Stimulated activated CD4-positive, alpha-beta T cell treated with anti-CD3 and anti-CD28 coated beads, Interleukin-4, amount 100 ng/mL, for 24 hours (primary cell): Measurements from ENCODE around the gene APBB2.

Experiments used
- DNase-seq: peaks from one replicate; pipeline ENCODE4 v3.0.0-alpha.2; 2020

Gene APBB2

GRCh38 chr4:40962551-40963180 is 251.7 kb downstream of the APBB2 start:
- no peak for DNase-seq

GRCh38 chr4:40960941-40961340 is 253.4 kb downstream of the APBB2 start:
- no peak for DNase-seq

- DNase-seq: no peak
Measured at GRCh38 chr4:40957281-40957680, 257.1 kb downstream of the APBB2 start.

GRCh38 chr4:40956721-40957255 is 257.6 kb downstream of the APBB2 start:
- DNase-seq: no peak

GRCh38 chr4:40954088-40954668 is 260.2 kb downstream of the APBB2 start:
- no peak for DNase-seq

GRCh38 chr4:40953283-40954087 is 260.9 kb downstream of the APBB2 start:
- DNase-seq: no peak

GRCh38 chr4:40952672-40953071 is 261.7 kb downstream of the APBB2 start:
- no peak for DNase-seq

- DNase-seq: no peak
Measured at GRCh38 chr4:40952217-40952616, 262.1 kb downstream of the APBB2 start.

GRCh38 chr4:40951026-40951425 is 263.3 kb downstream of the APBB2 start:
- no peak for DNase-seq

- no peak for DNase-seq
Measured at GRCh38 chr4:40949358-40950100, 264.8 kb downstream of the APBB2 start.

- DNase-seq: no peak
Measured at GRCh38 chr4:40948014-40948413, 266.3 kb downstream of the APBB2 start.

GRCh38 chr4:40946652-40947051 is 267.7 kb downstream of the APBB2 start:
- no peak for DNase-seq

- DNase-seq: no peak
Measured at GRCh38 chr4:40940756-40941155, 273.6 kb downstream of the APBB2 start.

- DNase-seq: no peak
Measured at GRCh38 chr4:40940317-40940741, 274.0 kb downstream of the APBB2 start.

- DNase-seq: no peak
Measured at GRCh38 chr4:40939856-40940255, 274.5 kb downstream of the APBB2 start.

- DNase-seq: no peak
Measured at GRCh38 chr4:40938337-40938736, 276.0 kb downstream of the APBB2 start.

- DNase-seq: no peak
Measured at GRCh38 chr4:40937140-40937725, 277.1 kb downstream of the APBB2 start.

- DNase-seq: no peak
Measured at GRCh38 chr4:40934676-40935075, 279.7 kb downstream of the APBB2 start.

GRCh38 chr4:40933272-40934053 is 280.9 kb downstream of the APBB2 start:
- no peak for DNase-seq

- no peak for DNase-seq
Measured at GRCh38 chr4:40931841-40932240, 282.5 kb downstream of the APBB2 start.

- no peak for DNase-seq
Measured at GRCh38 chr4:40931238-40931637, 283.1 kb downstream of the APBB2 start.

GRCh38 chr4:40927074-40927473 is 287.3 kb downstream of the APBB2 start:
- no peak for DNase-seq
